ENCODE results near the gene NCOR2.

NCOR2 gene

GRCh38 chr12:124562018-124562795, 5.2 kb downstream of the NCOR2 start:
- Histone ChIP-seq H3K27ac (ENCODE audit: low read length) (no peak overlapping the region), H3K4me1 (ENCODE audit: insufficient read depth, low read length) (peaks cover 48% of the 10 kb centered on the region)

GRCh38 chr12:124561231-124561630, 6.2 kb downstream of the NCOR2 start:
- Histone ChIP-seq H3K36me3 (ENCODE audit: insufficient read depth, low read depth, low read length) (no peaks in the 10 kb centered on the region), H3K9ac (ENCODE audit: low read depth, low read length) (no peak overlapping the region), H3K27ac (ENCODE audit: low read length) (no peak overlapping the region), H3K4me3 (ENCODE audit: low read length) (no peak overlapping the region), H3K9me3 (ENCODE audit: insufficient read depth, low read depth, low read length) (no peaks in the 10 kb centered on the region), H3K27me3 (ENCODE audit: insufficient read depth, low read length) (no peaks in the 10 kb centered on the region), H3K4me1 (ENCODE audit: insufficient read depth, low read length) (peaks cover 48% of the 10 kb centered on the region)

More at GRCh38 chr12:124562018-124562795, 5.2 kb downstream of the NCOR2 start:
- Histone ChIP-seq H3K9ac (ENCODE audit: low read depth, low read length) (no peak overlapping the region), H3K27me3 (ENCODE audit: insufficient read depth, low read length) (no peaks in the 10 kb centered on the region), H3K36me3 (ENCODE audit: insufficient read depth, low read depth, low read length) (no peaks in the 10 kb centered on the region), H3K4me3 (ENCODE audit: low read length) (no peak overlapping the region), H3K9me3 (ENCODE audit: insufficient read depth, low read depth, low read length) (no peaks in the 10 kb centered on the region)

- H3K4me1 ChIP-seq (ENCODE audit: insufficient read depth, low read length), result peaks cover 48% of the 10 kb centered on the region
- no peaks in the 10 kb centered on the region for H3K9me3 ChIP-seq (ENCODE audit: insufficient read depth, low read depth, low read length)
- no peaks in the 10 kb centered on the region for H3K27me3 ChIP-seq (ENCODE audit: insufficient read depth, low read length)
- no peak overlapping the region for H3K27ac ChIP-seq (ENCODE audit: low read length)
- peak overlapping the region; percentile 36; the same call in 1 of the 2 replicates for H3K9ac ChIP-seq (ENCODE audit: low read depth, low read length)
- no peaks in the 10 kb centered on the region for H3K36me3 ChIP-seq (ENCODE audit: insufficient read depth, low read depth, low read length)
- peak overlapping the region; percentile 34; the same call in 1 of the 2 replicates for H3K4me3 ChIP-seq (ENCODE audit: low read length)
These were observed 7.1 kb downstream of the NCOR2 start for GRCh38 chr12:124560146-124560890.

GRCh38 chr12:124559182-124560017, 8.0 kb downstream of the NCOR2 start:
- H3K27me3 ChIP-seq (ENCODE audit: insufficient read depth, low read length), result no peaks in the 10 kb centered on the region
- H3K9ac ChIP-seq (ENCODE audit: low read depth, low read length), result no peak overlapping the region
- H3K9me3 ChIP-seq (ENCODE audit: insufficient read depth, low read depth, low read length), result no peaks in the 10 kb centered on the region
- H3K4me3 ChIP-seq (ENCODE audit: low read length), result no peak overlapping the region
- H3K27ac ChIP-seq (ENCODE audit: low read length), result no peak overlapping the region
- H3K36me3 ChIP-seq (ENCODE audit: insufficient read depth, low read depth, low read length), result no peaks in the 10 kb centered on the region
- H3K4me1 ChIP-seq (ENCODE audit: insufficient read depth, low read length), result peaks cover 48% of the 10 kb centered on the region

GRCh38 chr12:124558313-124558712, 9.1 kb downstream of the NCOR2 start:
- Histone ChIP-seq H3K27me3 (ENCODE audit: insufficient read depth, low read length) (no peaks in the 10 kb centered on the region), H3K4me1 (ENCODE audit: insufficient read depth, low read length) (peaks cover 40% of the 10 kb centered on the region), H3K27ac (ENCODE audit: low read length) (no peak overlapping the region), H3K36me3 (ENCODE audit: insufficient read depth, low read depth, low read length) (no peaks in the 10 kb centered on the region), H3K9me3 (ENCODE audit: insufficient read depth, low read depth, low read length) (no peaks in the 10 kb centered on the region), H3K4me3 (ENCODE audit: low read length) (no peak overlapping the region), H3K9ac (ENCODE audit: low read depth, low read length) (no peak overlapping the region)

- Histone ChIP-seq H3K4me1 (ENCODE audit: insufficient read depth, low read length) (peaks cover 35% of the 10 kb centered on the region), H3K9ac (ENCODE audit: low read depth, low read length) (no peak overlapping the region; the same call in 1 of the 2 replicates), H3K9me3 (ENCODE audit: insufficient read depth, low read depth, low read length) (no peaks in the 10 kb centered on the region), H3K36me3 (ENCODE audit: insufficient read depth, low read depth, low read length) (no peaks in the 10 kb centered on the region), H3K4me3 (ENCODE audit: low read length) (no peak overlapping the region), H3K27ac (ENCODE audit: low read length) (no peak overlapping the region), H3K27me3 (ENCODE audit: insufficient read depth, low read length) (no peaks in the 10 kb centered on the region)
These were observed 9.7 kb downstream of the NCOR2 start for GRCh38 chr12:124557518-124558223.

- Histone ChIP-seq H3K4me1 (ENCODE audit: insufficient read depth, low read length) (peaks cover 33% of the 10 kb centered on the region), H3K4me3 (ENCODE audit: low read length) (no peak overlapping the region), H3K36me3 (ENCODE audit: insufficient read depth, low read depth, low read length) (no peaks in the 10 kb centered on the region; the same call in 1 of the 2 replicates), H3K9ac (ENCODE audit: low read depth, low read length) (no peak overlapping the region; the same call in 1 of the 2 replicates), H3K27me3 (ENCODE audit: insufficient read depth, low read length) (no peaks in the 10 kb centered on the region), H3K27ac (ENCODE audit: low read length) (no peak overlapping the region), H3K9me3 (ENCODE audit: insufficient read depth, low read depth, low read length) (no peaks in the 10 kb centered on the region)
These were observed 10.4 kb downstream of the NCOR2 start for GRCh38 chr12:124556896-124557501.

GRCh38 chr12:124556074-124556466, 11.3 kb downstream of the NCOR2 start:
- H3K4me3 ChIP-seq (ENCODE audit: low read length), result no peak overlapping the region
- no peak overlapping the region for H3K9ac ChIP-seq (ENCODE audit: low read depth, low read length)
- no peaks in the 10 kb centered on the region for H3K9me3 ChIP-seq (ENCODE audit: insufficient read depth, low read depth, low read length)
- H3K27ac ChIP-seq (ENCODE audit: low read length), result no peak overlapping the region
- no peaks in the 10 kb centered on the region for H3K27me3 ChIP-seq (ENCODE audit: insufficient read depth, low read length)
- peaks cover 34% of the 10 kb centered on the region for H3K4me1 ChIP-seq (ENCODE audit: insufficient read depth, low read length)
- no peaks in the 10 kb centered on the region; the same call in 1 of the 2 replicates for H3K36me3 ChIP-seq (ENCODE audit: insufficient read depth, low read depth, low read length)

- Histone ChIP-seq H3K9ac (ENCODE audit: low read depth, low read length) (no peak overlapping the region), H3K36me3 (ENCODE audit: insufficient read depth, low read depth, low read length) (no peaks in the 10 kb centered on the region; the same call in 1 of the 2 replicates), H3K9me3 (ENCODE audit: insufficient read depth, low read depth, low read length) (no peaks in the 10 kb centered on the region), H3K4me3 (ENCODE audit: low read length) (no peak overlapping the region), H3K27ac (ENCODE audit: low read length) (no peak overlapping the region), H3K27me3 (ENCODE audit: insufficient read depth, low read length) (no peaks in the 10 kb centered on the region), H3K4me1 (ENCODE audit: insufficient read depth, low read length) (peaks cover 34% of the 10 kb centered on the region)
These were observed 12.0 kb downstream of the NCOR2 start for GRCh38 chr12:124555168-124556073.

GRCh38 chr12:124554429-124555029, 12.9 kb downstream of the NCOR2 start:
- peaks cover 32% of the 10 kb centered on the region for H3K4me1 ChIP-seq (ENCODE audit: insufficient read depth, low read length)
- no peaks in the 10 kb centered on the region for H3K27me3 ChIP-seq (ENCODE audit: insufficient read depth, low read length)
- H3K9me3 ChIP-seq (ENCODE audit: insufficient read depth, low read depth, low read length), result no peaks in the 10 kb centered on the region
- no peaks in the 10 kb centered on the region; the same call in 1 of the 2 replicates for H3K36me3 ChIP-seq (ENCODE audit: insufficient read depth, low read depth, low read length)
- no peak overlapping the region for H3K9ac ChIP-seq (ENCODE audit: low read depth, low read length)
- no peak overlapping the region for H3K27ac ChIP-seq (ENCODE audit: low read length)
- no peak overlapping the region for H3K4me3 ChIP-seq (ENCODE audit: low read length)

Data from iPS-20b (cell line).